IMR-90 (cell line): ENCODE measurements around the gene PLSCR3. TPM values are rescaled to one million over a fixed set of nuclear protein-coding genes. Genes with fewer than 3 reads are reported as not detected.

Source experiments
- ATAC-seq: fragments of 200-7000 bp; cut with Tn5 transposase; 2 replicates; pipeline ENCODE4 v1.9.1; 2020; ENCODE audit warnings: low read depth, mild to moderate bottlenecking, moderate library complexity
- BruUV-seq: library from RNA; stranded (reverse); fragments of 400-500 nt; replicated peaks from 2 replicates; lab custom pipeline; 2021; lab: Mats Ljungman, UMichigan
- CTCF ChIA-PET: fragments of 300-600 bp; formaldehyde crosslinking; extraction: SDS; loops from one replicate; lab custom pipeline; 2021; ENCODE audit warnings: antibody characterized with exemption; lab: Yijun Ruan, JAX
- POLR2A ChIA-PET: fragments of 300-600 bp; sonication (Branson Sonifier 250); formaldehyde crosslinking; loops from one replicate; lab custom pipeline; 2022; ENCODE audit warnings: antibody characterized with exemption; ENCODE audit not compliant: unreplicated experiment; lab: Charles Lee
- DNase-seq: peaks from one replicate; pipeline ENCODE4 v3.0.0; 2013
- H2AFZ ChIP-seq: replicated peaks from 2 replicates; pipeline ENCODE3; 2013; ENCODE audit warnings: low read length, mild to moderate bottlenecking; ENCODE audit not compliant: poor library complexity
- H2AK5ac ChIP-seq: 2 replicates; pipeline ENCODE4 v1.6.1; 2013; ENCODE audit warnings: low read depth, low read length, inconsistent platforms
- H2AK9ac ChIP-seq: replicated peaks from 2 replicates; pipeline ENCODE3; 2013; ENCODE audit warnings: mild to moderate bottlenecking, low read depth, low read length, moderate library complexity; ENCODE audit not compliant: poor library complexity
- H2BK120ac ChIP-seq: 2 replicates; pipeline ENCODE4 v1.6.1; 2013; ENCODE audit warnings: low read depth, low read length, inconsistent platforms
- H2BK15ac ChIP-seq: 3 replicates; pipeline ENCODE4 v1.6.1; 2013; ENCODE audit warnings: low read depth, low read length, inconsistent platforms
- H2BK20ac ChIP-seq: 2 replicates; pipeline ENCODE4 v1.6.1; 2013; ENCODE audit warnings: low read depth, mild to moderate bottlenecking, inconsistent platforms, low read length, moderate library complexity
- H2BK5ac ChIP-seq: 2 replicates; pipeline ENCODE4 v1.6.1; 2013; ENCODE audit warnings: mild to moderate bottlenecking, low read depth, low read length, inconsistent platforms; ENCODE audit not compliant: poor library complexity, severe bottlenecking
- H3K14ac ChIP-seq: replicated peaks from 2 replicates; pipeline ENCODE4 v1.6.1; 2013; ENCODE audit warnings: low read depth, low read length, inconsistent platforms
- H3K18ac ChIP-seq: 2 replicates; pipeline ENCODE4 v1.6.1; 2013; ENCODE audit warnings: low read depth, low read length, control low read depth
- H3K23ac ChIP-seq: 2 replicates; pipeline ENCODE4 v1.6.1; 2013; ENCODE audit warnings: low read depth, low read length, inconsistent platforms
- H3K27ac ChIP-seq: 2 replicates; pipeline ENCODE4 v1.5.1; 2013; ENCODE audit warnings: mild to moderate bottlenecking, control low read depth, low read length; ENCODE audit not compliant: insufficient read depth
- H3K27me3 ChIP-seq: 2 replicates; pipeline ENCODE4 v1.6.1; 2013; ENCODE audit warnings: low read length; ENCODE audit not compliant: control insufficient read depth, insufficient read depth
- H3K36me3 ChIP-seq: 2 replicates; pipeline ENCODE4 v1.6.1; 2013; ENCODE audit warnings: low read length, mixed read lengths; ENCODE audit not compliant: control insufficient read depth, insufficient read depth
- H3K4ac ChIP-seq: 2 replicates; pipeline ENCODE4 v1.6.1; 2013; ENCODE audit warnings: low read depth, low read length, inconsistent platforms
- H3K4me1 ChIP-seq: 2 replicates; pipeline ENCODE4 v1.6.1; 2013; ENCODE audit warnings: low read length, mixed read lengths; ENCODE audit not compliant: control insufficient read depth, insufficient read depth
- H3K4me2 ChIP-seq: 2 replicates; pipeline ENCODE4 v1.6.1; 2013; ENCODE audit warnings: low read depth, mild to moderate bottlenecking, control low read depth, low read length, moderate library complexity
- H3K4me3 ChIP-seq: 2 replicates; pipeline ENCODE4 v1.5.1; 2013; ENCODE audit warnings: low read depth, mild to moderate bottlenecking, control low read depth, low read length, moderate library complexity; ENCODE audit not compliant: insufficient read depth
- H3K56ac ChIP-seq: 2 replicates; pipeline ENCODE4 v1.6.1; 2013; ENCODE audit warnings: low read length, inconsistent platforms; ENCODE audit not compliant: insufficient read depth; ENCODE audit errors: extremely low read depth
- H3K79me1 ChIP-seq, 2 experiments: 2 replicates each; pipeline ENCODE4 v1.6.1; 2013; ENCODE audit warnings: low read length in 2 of 2, inconsistent platforms in 1 of 2, low read depth in 1 of 2
- H3K9ac ChIP-seq: 2 replicates; pipeline ENCODE4 v1.6.1; 2013; ENCODE audit warnings: low read depth, low read length, control low read depth
- H3K9me1 ChIP-seq: 2 replicates; pipeline ENCODE4 v1.6.1; 2013; ENCODE audit warnings: low read length, inconsistent platforms; ENCODE audit not compliant: insufficient read depth
- H3K9me3 ChIP-seq: 2 replicates; pipeline ENCODE4 v1.6.1; 2013; ENCODE audit warnings: low read length; ENCODE audit not compliant: control insufficient read depth, insufficient read depth
- H4K20me1 ChIP-seq: 2 replicates; pipeline ENCODE4 v1.6.1; 2013; ENCODE audit warnings: low read length, inconsistent platforms; ENCODE audit not compliant: insufficient read depth
- H4K5ac ChIP-seq: 2 replicates; pipeline ENCODE4 v1.6.1; 2013; ENCODE audit warnings: mild to moderate bottlenecking, low read depth, low read length, control low read depth
- H4K8ac ChIP-seq, 2 experiments: 2 replicates each; pipeline ENCODE4 v1.6.1; 2013; ENCODE audit warnings: low read depth in 2 of 2, low read length in 2 of 2, control low read depth in 1 of 2, inconsistent platforms in 1 of 2
- H4K91ac ChIP-seq: 2 replicates; pipeline ENCODE4 v1.6.1; 2013; ENCODE audit warnings: low read depth, low read length, inconsistent platforms; ENCODE audit not compliant: insufficient read depth
- CHD1 ChIP-seq: IDR thresholded peaks from 2 replicates; pipeline ENCODE4 v1.6.1; 2012; ENCODE audit warnings: low read depth, low read length, improper control_type of control experiment
- ELK1 ChIP-seq: fragments of 150-350 bp; IDR thresholded peaks from 2 replicates; pipeline ENCODE4 v1.6.1; 2016; ENCODE audit warnings: low read depth, mild to moderate bottlenecking, low read length, moderate library complexity, borderline replicate concordance
- FOS ChIP-seq: fragments of 150-350 bp; IDR thresholded peaks from 2 replicates; pipeline ENCODE4 v1.6.1; 2016; ENCODE audit warnings: low read depth, low read length
- MAFK ChIP-seq: IDR thresholded peaks from 2 replicates; pipeline ENCODE4 v1.6.1; 2012; ENCODE audit warnings: low read depth, low read length, improper control_type of control experiment
- MAZ ChIP-seq: IDR thresholded peaks from 2 replicates; pipeline ENCODE4 v1.6.1; 2012; ENCODE audit warnings: low read depth, mild to moderate bottlenecking, low read length, improper control_type of control experiment, moderate library complexity, borderline replicate concordance
- RAD21 ChIP-seq: IDR thresholded peaks from 2 replicates; pipeline ENCODE4 v1.6.1; 2012; ENCODE audit warnings: low read length, improper control_type of control experiment
- RFX5 ChIP-seq: IDR thresholded peaks from 2 replicates; pipeline ENCODE4 v1.8.0; 2012; ENCODE audit warnings: low read depth, mild to moderate bottlenecking, low read length, moderate library complexity
- SMC3 ChIP-seq: fragments of 150-350 bp; IDR thresholded peaks from 2 replicates; pipeline ENCODE4 v1.6.1; 2016; ENCODE audit warnings: low read depth, mild to moderate bottlenecking, antibody characterized with exemption, low read length, moderate library complexity
- USF2 ChIP-seq: fragments of 150-350 bp; IDR thresholded peaks from 2 replicates; pipeline ENCODE4 v1.6.1; 2017; ENCODE audit warnings: mild to moderate bottlenecking, antibody characterized with exemption, low read length, low read depth
- WGBS, 2 experiments: methylation state at CpG; one replicate each; pipeline versions ENCODE4 v1.1.5 to v1.1.7; 2013; ENCODE audit warnings: missing lambda C conversion rate in 2 of 2; ENCODE audit not compliant: insufficient read length in 1 of 2; ENCODE audit errors: extremely low coverage in 2 of 2; 5-methylcytosine and 5-hydroxymethylcytosine counted together
- dilution Hi-C: fragments of 300-500 bp; cut with HindIII; formaldehyde crosslinking; loops from one replicate; pipeline ENCODE4 v1.14.3; 2018; ENCODE audit warnings: low sequenced_read_pairs; ENCODE audit not compliant: unreplicated experiment
- in situ Hi-C: fragments of 300-500 bp; cut with MboI; formaldehyde crosslinking; loops from 3 replicates; pipeline ENCODE4 v1.14.3; 2019; ENCODE audit warnings: low sequenced_read_pairs, inconsistent platforms, mixed read lengths
- intact Hi-C: fragments of 100-400 bp; cut with micrococcal nuclease; formaldehyde crosslinking; loops from 2 replicates; pipeline ENCODE4 v1.10.0; 2022
- polyA plus RNA-seq, 3 experiments: library from polyadenylated mRNA; depleted of rRNA; stranded (reverse); fragments of >200 nt; gene quantifications; 2 replicates each; pipeline ENCODE4 v1.2.3, GENCODE V29; 2012; ENCODE audit warnings: low replicate concordance in 1 of 3
- total RNA-seq: library from RNA; depleted of rRNA; stranded (reverse); fragments of >200 nt; gene quantifications from 2 replicates; pipeline ENCODE4 v1.2.3, GENCODE V29; 2012

Gene PLSCR3
- total and polyA plus RNA-seq, 2 of the 4 experiments (the other 2 are of a cell fraction): 6.1 to 116 TPM

GRCh38 chr17:7356756-7357155 is 37.6 kb downstream of the PLSCR3 start:
- Histone ChIP-seq H3K4me3 (no peak overlapping the region), H3K9ac (no peak overlapping the region), H3K23ac (no peak overlapping the region), H3K18ac (no peak overlapping the region), H3K36me3 (no peaks in the 10 kb centered on the region), H2BK120ac (no peak overlapping the region), H3K4ac (no peak overlapping the region), H2BK15ac (no peak overlapping the region), H3K14ac (no peak overlapping the region), H2AK5ac (no peak overlapping the region), H3K9me3 (no peaks in the 10 kb centered on the region), H3K4me2 (no peak overlapping the region), H3K9me1 (peaks cover 21% of the 10 kb centered on the region), H2AFZ (no peak overlapping the region), H3K27me3 (no peaks in the 10 kb centered on the region), H3K4me1 (peaks cover 32% of the 10 kb centered on the region), H2AK9ac (no peak overlapping the region), H2BK5ac (no peak overlapping the region), H3K79me1 (peaks cover 20 to 39% of the 10 kb centered on the region in 2 experiments; a peak in 3 of 4 replicates), H2BK20ac (no peak overlapping the region), H4K20me1 (peaks cover 18% of the 10 kb centered on the region; the same call in 1 of the 2 replicates), H4K8ac (no peak overlapping the region), H3K27ac (no peak overlapping the region), H4K91ac (no peak overlapping the region), H3K56ac (no peak overlapping the region), H4K5ac (no peak overlapping the region)
- TF ChIP-seq RAD21: no peak
- no peak for TF ChIP-seq FOS
- no peak for TF ChIP-seq MAFK
- no peak for TF ChIP-seq RFX5
- TF ChIP-seq ELK1: no peak
- TF ChIP-seq CHD1: no peak
- TF ChIP-seq MAZ: no peak
- no peak for TF ChIP-seq USF2
- no peak for TF ChIP-seq SMC3
- in situ Hi-C loops: loop anchor here (5.0 to 10.0 kb wide), 2 partner anchors 36 to 198 kb away; partner anchors contain the start of genes PLSCR3 and TNFSF13
- DNase-seq (no peak), ATAC-seq (no peak)
- no TSS peak for BruUV-seq
- intact Hi-C loops: no loop called here
- ChIA-PET POLR2A (no interaction called here), CTCF (interaction anchor here (0.6 to 4.1 kb wide), 2 partner anchors 20 to 204 kb away, joined by 3 to 19 read pairs; partner anchors contain the start of gene SENP3)
- WGBS, 2 experiments: 67% methylated on average over 3 of the region's 8 CpGs; no CpG with 5 or more reads in 1 of the 2 experiments
- dilution Hi-C loops: no loop called here
